RKO (cell line): Measurements from ENCODE around the gene MAGOH.
"Not testable (repeated sequence)": the region's sequence is repeated elsewhere in the genome, so short reads cannot be mapped to it uniquely, and the experiment has no call there.

Experiments
- DNase-seq: peaks from one replicate; pipeline ENCODE4 v3.0.0-alpha.2; 2016; ENCODE audit warnings: low spot score

MAGOH gene

GRCh38 chr1:53186533-53186932 is 51.8 kb downstream of the MAGOH start:
- DNase-seq = no peak

- not testable (repeated sequence) for DNase-seq
Observed at GRCh38 chr1:53185955-53186297, 52.4 kb downstream of the MAGOH start.

- no peak for DNase-seq
Observed at GRCh38 chr1:53183095-53183990, 55.0 kb downstream of the MAGOH start.

GRCh38 chr1:53182716-53183094 is 55.6 kb downstream of the MAGOH start:
- DNase-seq = no peak

DNA sequence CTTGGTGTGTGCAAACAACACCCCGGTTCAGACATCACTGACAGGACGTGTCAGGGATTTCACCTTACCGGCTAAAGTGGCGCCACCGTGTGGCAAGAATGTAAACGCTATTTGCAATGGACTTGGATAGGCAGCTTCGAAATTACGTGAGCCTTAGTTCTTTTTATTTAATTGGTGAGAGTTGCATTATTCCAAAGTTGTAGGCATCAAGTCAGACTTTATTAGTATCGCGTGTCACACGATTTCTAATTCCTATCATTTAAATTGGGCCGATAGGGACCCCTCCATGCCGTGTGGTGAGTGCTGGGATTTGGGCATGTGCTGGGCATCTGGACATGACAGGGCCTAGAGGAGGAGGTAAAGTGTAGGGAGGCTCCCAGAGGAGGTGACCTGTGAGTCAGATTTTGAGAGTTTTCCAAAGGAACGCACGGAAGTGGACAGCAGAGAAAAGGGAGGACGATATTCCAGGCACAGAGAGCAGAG is 56.2 kb downstream of the MAGOH start:
- peak; percentile 81 for DNase-seq

GRCh38 chr1:53180951-53181350 is 57.4 kb downstream of the MAGOH start:
- DNase-seq = no peak

DNA sequence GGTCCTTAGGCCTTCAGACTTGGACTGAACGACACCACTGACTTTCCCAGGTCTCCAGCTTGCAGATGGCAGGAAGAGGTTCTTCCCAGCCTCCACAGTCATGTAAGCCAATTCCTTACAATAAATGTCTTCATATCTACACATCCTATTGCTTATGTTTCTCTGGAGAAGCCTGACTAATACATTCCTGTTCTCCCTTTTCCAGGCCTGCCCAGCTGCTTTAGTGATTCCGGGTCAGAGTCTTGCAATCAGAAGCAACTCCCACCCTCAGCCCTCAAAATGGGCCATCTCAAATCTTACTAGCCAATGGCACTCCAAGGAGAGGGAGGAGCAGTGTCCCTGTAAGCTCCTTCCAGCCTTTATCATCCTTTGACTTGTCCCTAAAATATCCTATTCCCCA is 58.1 kb downstream of the MAGOH start:
- no peak for DNase-seq
